Upper lobe of left lung (tissue), 6 donors: ENCODE results near the gene KLHL40. TPM values are rescaled to one million over a fixed set of nuclear protein-coding genes. Genes with fewer than 3 reads are reported as not detected.

ENCODE experiments used
- ATAC-seq, 2 donors: fragments of 200-7000 bp; cut with Tn5 transposase; one replicate each; pipeline ENCODE4 v1.9.1; 2022; ENCODE audit warnings: mild to moderate bottlenecking in 2 of 2, moderate library complexity in 2 of 2; ENCODE audit not compliant: low FRiP score in 2 of 2
- DNase-seq, 2 donors: peaks; one replicate each; pipeline ENCODE4 v3.0.0-alpha.2; 2019 to 2020
- H3K27ac ChIP-seq, 4 donors: fragments of 200-600 bp; sonication (generic); one replicate each; pipeline ENCODE4 v1.5.1; 2016 to 2019
- H3K27me3 ChIP-seq, 4 donors: fragments of 200-600 bp; sonication (generic); one replicate each; pipeline ENCODE4 v1.5.1; 2017 to 2019
- H3K36me3 ChIP-seq, 4 donors: fragments of 200-600 bp; sonication (generic); one replicate each; pipeline ENCODE4 v1.5.1; 2016 to 2019
- H3K4me1 ChIP-seq, 4 donors: fragments of 200-600 bp; sonication (generic); one replicate each; pipeline ENCODE4 v1.5.1; 2018 to 2019
- H3K4me3 ChIP-seq, 4 donors: fragments of 200-600 bp; sonication (generic); one replicate each; pipeline ENCODE4 v1.5.1; 2017 to 2019; ENCODE audit warnings: mild to moderate bottlenecking in 2 of 4, moderate library complexity in 1 of 4
- H3K9me3 ChIP-seq, 4 donors: fragments of 200-600 bp; sonication (generic); one replicate each; pipeline ENCODE4 v1.5.1; 2018 to 2019
- EP300 ChIP-seq, 4 donors: sonication (generic); formaldehyde crosslinking; IDR thresholded peaks; one replicate each; pipeline ENCODE4 v1.5.1; 2017; ENCODE audit warnings: antibody characterized with exemption in 4 of 4, control low read depth in 2 of 4
- POLR2A ChIP-seq, 4 donors: fragments of 450-650 bp; IDR thresholded peaks; one replicate each; pipeline ENCODE4 v1.5.1; 2016 to 2017; ENCODE audit warnings: antibody characterized with exemption in 4 of 4, mild to moderate bottlenecking in 2 of 4
- POLR2AphosphoS5 ChIP-seq, 2 donors: sonication (generic); formaldehyde crosslinking; IDR thresholded peaks; one replicate each; pipeline ENCODE4 v1.5.1; 2017; ENCODE audit warnings: antibody characterized with exemption in 2 of 2
- WGBS, 2 donors: methylation state at CpG; one replicate each; pipeline ENCODE4 v1.1.5; 2017 to 2018; 5-methylcytosine and 5-hydroxymethylcytosine counted together
- total RNA-seq, 6 donors: library from RNA; depleted of rRNA in 4 of 6; stranded (reverse); fragments of >200 nt in 4 of 6; gene quantifications; one replicate each; pipeline versions ENCODE4 v1.1.0 to v1.2.1, GENCODE V29; 2016 to 2021
- TF ChIP-seq, protein P1 (sequence below), 6 experiments: fragments of 450-650 bp in 4 of 6; fragments of 200-600 bp in 2 of 6; sonication (generic) in 2 of 6; IDR thresholded peaks; one replicate each; pipeline ENCODE4 v1.5.1; 2016 to 2019; ENCODE audit warnings: antibody characterized with exemption in 6 of 6
- donor health status: DM: no; HTN: no; CAD: no; lungs with moderate emphysema.
- donor health status: DM: no; HTN: yes; CAD: no; lungs with severe emphysema.

KLHL40 gene
- total RNA-seq, 6 donors from 2014 or later: not detected

DNA sequence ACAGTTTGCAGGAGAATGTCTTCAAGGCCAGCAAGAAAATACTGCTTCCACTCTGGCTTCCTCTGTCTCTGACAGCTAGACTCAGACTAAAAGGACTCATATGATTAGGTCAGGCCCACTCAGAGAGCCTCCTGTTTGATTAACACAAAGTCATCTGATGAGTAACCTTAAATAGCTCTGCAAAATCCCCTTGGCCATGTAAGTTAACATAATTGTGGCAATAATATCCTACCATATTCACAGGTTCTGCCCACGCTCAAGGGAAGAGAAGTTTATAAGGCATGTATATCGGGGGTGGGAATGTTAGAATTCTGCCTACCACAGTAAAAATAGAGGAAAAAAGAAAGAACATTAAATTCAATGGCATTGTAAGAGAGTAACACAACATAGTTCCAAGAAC lies 37.9 kb downstream of the KLHL40 start:
- no peak overlapping the region for H3K4me3 ChIP-seq
- no peak for TF ChIP-seq POLR2A (IDR thresholded peaks at IDR 0.05)
- H3K36me3 ChIP-seq: no peaks in the 10 kb centered on the region
- no peak for DNase-seq
- WGBS, 2 donors: 95 to 98% methylated on average over 2 of the region's 2 CpGs
- no peak overlapping the region for H3K27ac ChIP-seq
- H3K27me3 ChIP-seq: no peaks in the 10 kb centered on the region
- H3K4me1 ChIP-seq: no peaks in the 10 kb centered on the region
- no peak for ATAC-seq
- H3K9me3 ChIP-seq: peaks cover 0 to 2% (median 0%) of the 10 kb centered on the region in 4 donors

DNA sequence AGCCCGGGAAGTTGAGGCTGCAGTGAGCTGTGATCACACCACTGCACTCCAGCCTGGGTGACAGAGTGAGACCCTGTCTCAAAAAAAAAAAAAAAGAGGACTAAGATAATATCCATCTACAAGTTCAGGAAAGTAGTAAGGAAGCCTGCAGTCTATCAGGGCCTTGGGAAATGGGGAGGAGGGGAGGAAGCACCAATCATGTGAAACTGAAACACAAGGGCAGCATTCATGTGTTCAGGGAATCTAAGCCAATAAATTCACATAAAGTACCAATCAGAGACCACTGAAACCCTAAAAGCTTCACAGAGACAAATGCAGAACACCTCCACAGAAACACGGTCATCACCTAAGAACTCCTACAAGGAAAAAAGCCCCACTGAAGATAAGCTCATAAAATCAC lies 40.1 kb downstream of the KLHL40 start:
- 94 to 98% methylated on average over 2 of the region's 2 CpGs for WGBS, 2 donors
- Histone ChIP-seq H3K36me3 (no peaks in the 10 kb centered on the region), H3K4me1 (no peaks in the 10 kb centered on the region), H3K4me3 (no peak overlapping the region), H3K9me3 (peaks cover 0 to 2% (median 0%) of the 10 kb centered on the region in 4 donors), H3K27ac (no peak overlapping the region), H3K27me3 (no peaks in the 10 kb centered on the region)
- no peak for DNase-seq
- ATAC-seq: no peak
- no peak for TF ChIP-seq POLR2AphosphoS5 (IDR thresholded peaks at IDR 0.05)
- no peak for TF ChIP-seq POLR2A (IDR thresholded peaks at IDR 0.05)
- TF ChIP-seq EP300 (IDR thresholded peaks at IDR 0.05): no peak
- TF ChIP-seq, protein P1, sequence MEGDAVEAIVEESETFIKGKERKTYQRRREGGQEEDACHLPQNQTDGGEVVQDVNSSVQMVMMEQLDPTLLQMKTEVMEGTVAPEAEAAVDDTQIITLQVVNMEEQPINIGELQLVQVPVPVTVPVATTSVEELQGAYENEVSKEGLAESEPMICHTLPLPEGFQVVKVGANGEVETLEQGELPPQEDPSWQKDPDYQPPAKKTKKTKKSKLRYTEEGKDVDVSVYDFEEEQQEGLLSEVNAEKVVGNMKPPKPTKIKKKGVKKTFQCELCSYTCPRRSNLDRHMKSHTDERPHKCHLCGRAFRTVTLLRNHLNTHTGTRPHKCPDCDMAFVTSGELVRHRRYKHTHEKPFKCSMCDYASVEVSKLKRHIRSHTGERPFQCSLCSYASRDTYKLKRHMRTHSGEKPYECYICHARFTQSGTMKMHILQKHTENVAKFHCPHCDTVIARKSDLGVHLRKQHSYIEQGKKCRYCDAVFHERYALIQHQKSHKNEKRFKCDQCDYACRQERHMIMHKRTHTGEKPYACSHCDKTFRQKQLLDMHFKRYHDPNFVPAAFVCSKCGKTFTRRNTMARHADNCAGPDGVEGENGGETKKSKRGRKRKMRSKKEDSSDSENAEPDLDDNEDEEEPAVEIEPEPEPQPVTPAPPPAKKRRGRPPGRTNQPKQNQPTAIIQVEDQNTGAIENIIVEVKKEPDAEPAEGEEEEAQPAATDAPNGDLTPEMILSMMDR (IDR thresholded peaks at IDR 0.05): no peak

DNA sequence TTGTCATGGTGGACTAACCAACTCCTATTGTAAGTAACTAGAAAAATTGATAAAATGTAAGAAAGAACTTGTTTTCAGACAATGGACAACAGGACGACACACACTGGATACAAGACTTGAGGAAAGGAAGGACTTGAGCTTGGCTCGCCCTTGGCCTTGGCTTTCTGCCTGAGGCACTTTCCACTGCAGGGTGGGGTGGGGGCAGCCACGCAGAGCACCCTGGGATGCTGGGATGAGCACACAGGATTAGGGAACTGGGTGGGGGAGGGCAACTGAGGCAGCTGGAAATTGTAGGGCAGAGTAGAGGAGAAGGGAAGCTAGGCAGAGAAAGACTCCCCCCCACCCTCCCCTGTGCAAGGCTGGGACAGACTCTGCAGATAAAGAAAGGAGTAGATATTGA lies 42.7 kb downstream of the KLHL40 start:
- no peak for DNase-seq
- 26 to 40% methylated on average over 3 of the region's 3 CpGs for WGBS, 2 donors
- H3K36me3 ChIP-seq: no peaks in the 10 kb centered on the region
- no peaks in the 10 kb centered on the region for H3K27me3 ChIP-seq
- no peaks in the 10 kb centered on the region for H3K9me3 ChIP-seq
- H3K27ac ChIP-seq: no peak overlapping the region
- no peaks in the 10 kb centered on the region for H3K4me1 ChIP-seq
- no peak overlapping the region for H3K4me3 ChIP-seq
- TF ChIP-seq EP300 (IDR thresholded peaks at IDR 0.05): no peak
- TF ChIP-seq POLR2A (IDR thresholded peaks at IDR 0.05): no peak
- no peak for TF ChIP-seq POLR2AphosphoS5 (IDR thresholded peaks at IDR 0.05)
- TF ChIP-seq, protein P1 (IDR thresholded peaks at IDR 0.05): no peak
- ATAC-seq: peak in 1 of 2 donors; percentile 52

DNA sequence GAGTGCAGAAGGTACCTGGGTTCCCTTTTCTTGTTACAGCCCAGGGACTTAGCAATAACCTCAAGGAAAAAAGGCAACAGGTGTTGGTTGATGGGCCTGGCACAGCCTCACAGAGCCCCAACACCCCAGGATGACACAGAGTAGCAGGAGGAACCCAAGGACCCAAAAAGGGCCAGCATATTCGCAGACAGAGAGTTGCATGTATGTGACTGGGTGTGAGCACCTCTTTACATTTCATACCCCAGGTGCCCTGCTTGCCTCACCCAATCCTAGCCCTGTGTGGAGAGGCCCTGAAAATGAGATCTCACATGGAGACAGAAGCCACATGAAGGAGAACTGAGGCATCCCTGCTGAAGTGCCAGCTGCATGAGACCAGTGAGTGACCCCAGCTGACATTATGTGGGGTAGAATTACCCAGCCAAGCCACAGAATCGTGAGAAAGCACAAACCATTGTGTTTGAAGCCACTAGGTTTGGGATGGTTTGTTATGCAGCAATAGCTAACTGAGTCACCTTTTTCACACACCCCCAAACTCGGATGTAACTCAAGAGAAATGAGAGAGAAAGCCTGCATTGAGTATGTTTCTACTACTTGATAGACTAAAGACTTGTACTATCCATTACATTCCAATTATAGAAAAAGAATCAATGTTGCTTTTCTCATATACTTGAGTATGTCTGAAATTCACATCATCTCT lies 43.5 kb downstream of the KLHL40 start:
- no peak overlapping the region for H3K27ac ChIP-seq
- DNase-seq (no peak), ATAC-seq (peak in 1 of 2 donors; percentile 13)
- no peak for TF ChIP-seq POLR2A (IDR thresholded peaks at IDR 0.05)
- no peak for TF ChIP-seq EP300 (IDR thresholded peaks at IDR 0.05)
- TF ChIP-seq POLR2AphosphoS5 (IDR thresholded peaks at IDR 0.05): no peak
- TF ChIP-seq, protein P1 (IDR thresholded peaks at IDR 0.05): no peak
- H3K36me3 ChIP-seq: no peaks in the 10 kb centered on the region
- no peaks in the 10 kb centered on the region for H3K27me3 ChIP-seq
- no peaks in the 10 kb centered on the region for H3K9me3 ChIP-seq
- H3K4me1 ChIP-seq: no peaks in the 10 kb centered on the region
- no peak overlapping the region for H3K4me3 ChIP-seq
- WGBS, 2 donors: 93 to 94% methylated on average over 2 to 3 of the region's 3 CpGs

DNA sequence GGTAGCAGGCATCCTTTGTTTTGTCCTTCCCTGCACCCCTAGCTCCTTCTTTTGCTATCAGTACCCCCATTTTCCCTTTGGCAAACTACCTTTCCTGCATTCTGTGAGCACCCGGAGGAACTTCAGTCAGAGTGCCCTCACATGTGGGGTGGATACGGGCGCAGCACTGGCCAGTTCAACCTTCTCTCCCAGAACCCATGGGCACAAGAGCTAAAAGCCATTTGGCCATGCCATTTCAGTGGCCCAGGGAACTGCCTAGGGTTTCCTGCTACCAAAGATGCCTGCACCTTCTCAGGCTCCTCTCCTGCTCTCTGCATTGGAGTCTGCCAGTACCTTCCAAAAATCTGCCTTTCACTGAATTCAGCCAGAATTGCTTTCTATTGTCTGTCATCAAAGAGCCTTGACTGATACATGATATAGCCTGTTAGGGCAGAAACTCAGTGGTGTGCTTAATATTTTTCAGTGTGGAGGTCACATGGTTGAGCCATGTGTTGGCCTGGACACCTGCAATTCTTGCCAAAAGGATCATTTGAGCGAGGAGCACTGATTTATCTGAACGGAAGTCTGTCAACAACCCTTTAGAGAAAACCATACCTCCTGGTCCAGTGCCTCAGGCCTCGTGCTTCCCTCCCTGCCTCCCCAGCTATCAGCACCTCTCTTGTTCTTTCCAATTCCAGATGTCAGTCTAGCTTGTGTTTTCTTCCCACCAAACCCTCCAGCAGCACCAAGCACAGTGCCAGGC lies 44.2 kb downstream of the KLHL40 start:
- H3K4me3 ChIP-seq: no peak overlapping the region
- no peaks in the 10 kb centered on the region for H3K9me3 ChIP-seq
- DNase-seq: no peak
- no peak for ATAC-seq
- no peaks in the 10 kb centered on the region for H3K36me3 ChIP-seq
- H3K27ac ChIP-seq: no peak overlapping the region
- H3K27me3 ChIP-seq: no peaks in the 10 kb centered on the region
- no peak for TF ChIP-seq POLR2A (IDR thresholded peaks at IDR 0.05)
- TF ChIP-seq EP300 (IDR thresholded peaks at IDR 0.05): no peak
- TF ChIP-seq, protein P1 (IDR thresholded peaks at IDR 0.05): no peak
- no peak for TF ChIP-seq POLR2AphosphoS5 (IDR thresholded peaks at IDR 0.05)
- 83 to 86% methylated on average over 6 of the region's 6 CpGs for WGBS, 2 donors
- H3K4me1 ChIP-seq: no peaks in the 10 kb centered on the region
